Suppressor macrophage treated with lipopolysaccharide for 1 hour (primary cell): ENCODE data around the gene TPX2.
"Not testable (repeated sequence)": the region's sequence is repeated elsewhere in the genome, so short reads cannot be mapped to it uniquely, and the experiment has no call there.

Source experiments
- DNase-seq, 3 donors: peaks; one replicate each; pipeline ENCODE4 v3.0.0-alpha.2; 2020 to 2022

Gene TPX2

GRCh38 chr20:31720486-31721407, 18.3 kb upstream of the TPX2 start:
- DNase-seq, result no peak

- no peak for DNase-seq
Measured at GRCh38 chr20:31721408-31722256, 17.5 kb upstream of the TPX2 start.

GRCh38 chr20:31722257-31723068, 16.6 kb upstream of the TPX2 start, which contains the start of gene BCL2L1:
TSS of gene BCL2L1 (minus strand) at chr20:31722868. CDS start at chr20:31722218, 650 bp downstream.
- peak; percentile 91 to 95 (median 92) for DNase-seq

GRCh38 chr20:31723069-31723318, 16.1 kb upstream of the TPX2 start:
- peak in 2 of 3 donors; percentile 44 to 54 for DNase-seq

- DNase-seq, result peak; percentile 97 to 99 (median 97)
Measured at GRCh38 chr20:31723319-31724078, 15.6 kb upstream of the TPX2 start.

GRCh38 chr20:31731321-31731717, 7.8 kb upstream of the TPX2 start:
- no peak for DNase-seq

GRCh38 chr20:31739550-31739977, 474 bp downstream of the TPX2 start:
- DNase-seq, result no peak

- DNase-seq, result peak; percentile 41 to 54 (median 43)
Measured at GRCh38 chr20:31740208-31740607, 1.1 kb downstream of the TPX2 start.

GRCh38 chr20:31740656-31741323, 1.7 kb downstream of the TPX2 start:
- DNase-seq, result no peak

GRCh38 chr20:31746068-31746878, 7.2 kb downstream of the TPX2 start:
- DNase-seq, result no peak

- not testable (repeated sequence) for DNase-seq
Measured at GRCh38 chr20:31747028-31747427, 7.9 kb downstream of the TPX2 start.

- no peak for DNase-seq
Measured at GRCh38 chr20:31747640-31748039, 8.6 kb downstream of the TPX2 start.

GRCh38 chr20:31749223-31749622, 10.1 kb downstream of the TPX2 start:
- DNase-seq, result no peak

GRCh38 chr20:31751126-31751525, 12.0 kb downstream of the TPX2 start:
- no peak for DNase-seq

- no peak for DNase-seq
Measured at GRCh38 chr20:31757254-31757653, 18.2 kb downstream of the TPX2 start.

- DNase-seq, result no peak
Measured at GRCh38 chr20:31758521-31758920, 19.4 kb downstream of the TPX2 start.

- no peak for DNase-seq
Measured at GRCh38 chr20:31758991-31759390, 19.9 kb downstream of the TPX2 start.

GRCh38 chr20:31759836-31760518, 20.9 kb downstream of the TPX2 start:
- DNase-seq, result no peak

- DNase-seq, result no peak
Measured at GRCh38 chr20:31760519-31761240, 21.6 kb downstream of the TPX2 start.
